K562 (cell line): ENCODE results near the gene RAB6A. TPM values are rescaled to one million over a fixed set of nuclear protein-coding genes. Genes with fewer than 3 reads are reported as not detected.
"Not testable (repeated sequence)": the region's sequence is repeated elsewhere in the genome, so short reads cannot be mapped to it uniquely, and the experiment has no call there.

Experiments used
- ATAC-seq: fragments of 200-7000 bp; cut with Tn5 transposase; 3 replicates; pipeline ENCODE4 v1.9.1; 2020; ENCODE audit warnings: moderate library complexity
- BruUV-seq: library from RNA; stranded (reverse); fragments of 400-500 nt; replicated peaks from 2 replicates; lab custom pipeline; 2021; lab: Mats Ljungman, UMichigan
- CTCF ChIA-PET: fragments of 300-600 bp; formaldehyde crosslinking; extraction: SDS; loops from one replicate; lab custom pipeline; 2021; ENCODE audit warnings: low intra/inter-chr PET ratio; lab: Yijun Ruan, JAX
- POLR2A ChIA-PET: fragments of 300-600, 350-650 bp; sonication (Branson Sonifier 250); formaldehyde crosslinking; extraction: SDS; loops from one replicate; lab custom pipeline; 2021; ENCODE audit warnings: antibody characterized with exemption, inconsistent platforms; lab: Yijun Ruan, JAX
- DNase-seq, 4 experiments: peaks; one replicate each; pipeline versions ENCODE4 v3.0.0 to v3.0.0-alpha.2; 2011 to 2018; ENCODE audit warnings: low spot score in 3 of 4, mixed read lengths in 3 of 4; ENCODE audit errors: extremely low read depth in 1 of 4
- FAIRE-seq: peaks from 2 replicates; lab custom pipeline; 2011; peaks lifted over from hg19 to GRCh38; lab: Jason Lieb, UNC
- H2AFZ ChIP-seq: 2 replicates; pipeline ENCODE4 v1.6.0; 2011; ENCODE audit warnings: low read depth, low read length, control low read depth, inconsistent platforms
- H3K27ac ChIP-seq: fragments of 200-600 bp; 3 replicates; pipeline ENCODE4 v1.8.0; 2011; ENCODE audit warnings: low read depth, mild to moderate bottlenecking, control low read depth, inconsistent platforms, low read length, moderate library complexity, mixed read lengths; ENCODE audit errors: extremely low read depth
- H3K27me3 ChIP-seq, 2 experiments: fragments of 300-600 bp in 1 of 2; 2 replicates in 1 of 2; 3 replicates in 1 of 2; pipeline versions ENCODE4 v1.6.0 to v1.8.0; 2011; ENCODE audit warnings: inconsistent platforms in 2 of 2, low read length in 2 of 2, mild to moderate bottlenecking in 1 of 2, mixed read lengths in 1 of 2, moderate library complexity in 1 of 2; ENCODE audit not compliant: control insufficient read depth in 2 of 2, insufficient read depth in 2 of 2
- H3K36me3 ChIP-seq: fragments of 300-600 bp; 3 replicates; pipeline ENCODE4 v1.8.0; 2011; ENCODE audit warnings: mild to moderate bottlenecking, low read length, inconsistent platforms; ENCODE audit not compliant: control insufficient read depth, insufficient read depth
- H3K4me1 ChIP-seq, 2 experiments: fragments of 200-600 bp in 1 of 2; replicated peaks in 1 of 2; 2 replicates in 1 of 2; 3 replicates in 1 of 2; pipeline versions ENCODE4 v1.5.1 to v1.8.0; 2011; ENCODE audit warnings: inconsistent platforms in 2 of 2, low read length in 2 of 2, mild to moderate bottlenecking in 1 of 2, mixed read lengths in 1 of 2, moderate library complexity in 1 of 2; ENCODE audit not compliant: control insufficient read depth in 2 of 2, insufficient read depth in 2 of 2
- H3K4me2 ChIP-seq: 2 replicates; pipeline ENCODE4 v1.6.1; 2011; ENCODE audit warnings: low read length, control low read depth, inconsistent platforms, mixed read lengths; ENCODE audit not compliant: insufficient read depth
- H3K4me3 ChIP-seq: fragments of 200-600 bp; sonication (generic), shearing (Covaris generic); 2 replicates; pipeline ENCODE4 v1.5.1; 2016; ENCODE audit warnings: control low read depth, inconsistent platforms
- H3K79me2 ChIP-seq: fragments of 200-600 bp; 3 replicates; pipeline ENCODE4 v1.8.0; 2011; ENCODE audit warnings: low read length, inconsistent platforms; ENCODE audit not compliant: control insufficient read depth, insufficient read depth
- H3K9ac ChIP-seq, 2 experiments: 2 replicates each; pipeline versions ENCODE4 v1.6.0 to v1.6.1; 2011; ENCODE audit warnings: low read depth in 2 of 2, low read length in 2 of 2, control low read depth in 1 of 2, inconsistent platforms in 1 of 2, mild to moderate bottlenecking in 1 of 2, mixed read lengths in 1 of 2; ENCODE audit not compliant: insufficient read depth in 1 of 2
- H3K9me1 ChIP-seq: one replicate; pipeline ENCODE4 v1.6.0; 2011; ENCODE audit warnings: inconsistent platforms, mild to moderate bottlenecking, low read length, moderate library complexity; ENCODE audit not compliant: control insufficient read depth, insufficient read depth
- H3K9me3 ChIP-seq: replicated peaks from 2 replicates; pipeline ENCODE4 v1.5.1; 2011; ENCODE audit warnings: low read depth, low read length, inconsistent platforms; ENCODE audit not compliant: control insufficient read depth, insufficient read depth
- H4K20me1 ChIP-seq: replicated peaks from 2 replicates; pipeline ENCODE4 v1.6.1; 2011; ENCODE audit warnings: low read length, inconsistent platforms, mixed read lengths; ENCODE audit not compliant: control insufficient read depth, insufficient read depth
- HLTF ChIP-seq: fragments of 450-650 bp; IDR thresholded peaks from 2 replicates; pipeline ENCODE4 v1.6.1; 2016
- LCOR ChIP-seq: sonication (generic); formaldehyde crosslinking; IDR thresholded peaks from 2 replicates; pipeline ENCODE4 v1.8.0; 2022; ENCODE audit warnings: mild to moderate bottlenecking, missing genetic modification reagents
- MTA2 ChIP-seq: fragments of 450-650 bp; IDR thresholded peaks from 2 replicates; pipeline ENCODE4 v1.6.1; 2016; ENCODE audit warnings: low read depth
- NFATC3 ChIP-seq: fragments of 450-650 bp; IDR thresholded peaks from 2 replicates; pipeline ENCODE4 v1.6.1; 2017; ENCODE audit warnings: mild to moderate bottlenecking
- NONO ChIP-seq, 2 experiments: fragments of 200-400 bp in 1 of 2; fragments of 450-650 bp in 1 of 2; formaldehyde crosslinking in 1 of 2; IDR thresholded peaks; 2 replicates each; pipeline ENCODE4 v1.6.1; 2017; ENCODE audit warnings: low read depth in 2 of 2, mild to moderate bottlenecking in 2 of 2, moderate library complexity in 2 of 2, low read length in 1 of 2
- SMAD1 ChIP-seq: fragments of 150-350 bp; IDR thresholded peaks from 2 replicates; pipeline ENCODE4 v1.6.1; 2014; ENCODE audit warnings: low read length, low read depth; ENCODE audit not compliant: partially characterized antibody
- TCF3 ChIP-seq: sonication (generic); formaldehyde crosslinking; IDR thresholded peaks from 2 replicates; pipeline ENCODE4 v1.4.0; 2020; ENCODE audit warnings: mild to moderate bottlenecking, missing genetic modification reagents
- ZFP36 ChIP-seq: fragments of 150-350 bp; IDR thresholded peaks from 2 replicates; pipeline ENCODE4 v1.6.1; 2018; ENCODE audit warnings: low read length, low read depth; ENCODE audit not compliant: partially characterized antibody
- ZNF121 ChIP-seq: sonication (generic); formaldehyde crosslinking; conservative IDR thresholded peaks from 2 replicates; pipeline ENCODE4 v1.8.0; 2022; ENCODE audit warnings: missing genetic modification reagents
- ZNF354B ChIP-seq: fragments of 250-450 bp; sonication (Bioruptor Pico); IDR thresholded peaks from 2 replicates; pipeline ENCODE4 v1.4.0; 2020
- WGBS: fragments of 100-300 bp; shearing (Covaris generic); methylation state at CpG from one replicate; pipeline ENCODE4 v1.1.6; 2016; ENCODE audit warnings: low coverage, mixed read lengths; ENCODE audit not compliant: insufficient coverage; ENCODE audit errors: missing lambda C conversion rate; 5-methylcytosine and 5-hydroxymethylcytosine counted together
- in situ Hi-C: fragments of 300-500 bp; cut with MboI; formaldehyde crosslinking; loops from 4 replicates; pipeline ENCODE4 v1.15.0; 2018; ENCODE audit warnings: inconsistent platforms, mixed read lengths
- intact Hi-C: fragments of 100-400 bp; cut with micrococcal nuclease; formaldehyde crosslinking; loops from 2 replicates; pipeline ENCODE4 v1.14.2; 2022
- polyA plus RNA-seq, 8 experiments: library from polyadenylated mRNA; depleted of rRNA in 4 of 8; stranded (reverse) in 5 of 8; unstranded in 3 of 8; fragments of >200 nt; fragmentation: Nextera tagmentation in 2 of 8; fragmentation: Illumina TruSeq in 1 of 8; extraction: Ambion mirVana in 2 of 8; extraction: Trizol in 1 of 8; gene quantifications; 2 replicates each; pipeline versions ENCODE4 v1.2.1 to v1.2.3, GENCODE V29; 2011 to 2014; ENCODE audit warnings: inconsistent platforms in 1 of 8, missing spikeins in 1 of 8
- total RNA-seq, 7 experiments: library from RNA; depleted of rRNA in 6 of 7; stranded (reverse); fragments of >200 nt in 6 of 7; fragmentation: Illumina TruSeq in 2 of 7; extraction: Trizol in 2 of 7; gene quantifications; 2 replicates each; pipeline versions ENCODE4 v1.2.1 to v1.2.3, GENCODE V29; 2011 to 2021; ENCODE audit warnings: low replicate concordance in 1 of 7
- TF ChIP-seq, protein P1 (sequence below): fragments of 450-650 bp; IDR thresholded peaks from 2 replicates; pipeline ENCODE4 v1.6.1; 2018; ENCODE audit warnings: mild to moderate bottlenecking, low read depth; ENCODE audit not compliant: partially characterized antibody
- TF ChIP-seq, protein P2 (sequence below): fragments of 150-350 bp; conservative IDR thresholded peaks from 2 replicates; pipeline ENCODE4 v1.6.1; 2014; ENCODE audit warnings: low read length

Gene RAB6A
- total and polyA plus RNA-seq, 9 of the 15 experiments (the other 6 are each of a cell fraction or from before 2014, with no cell fraction given), result 14.0 to 95.3 (median 45.4) TPM

DNA sequence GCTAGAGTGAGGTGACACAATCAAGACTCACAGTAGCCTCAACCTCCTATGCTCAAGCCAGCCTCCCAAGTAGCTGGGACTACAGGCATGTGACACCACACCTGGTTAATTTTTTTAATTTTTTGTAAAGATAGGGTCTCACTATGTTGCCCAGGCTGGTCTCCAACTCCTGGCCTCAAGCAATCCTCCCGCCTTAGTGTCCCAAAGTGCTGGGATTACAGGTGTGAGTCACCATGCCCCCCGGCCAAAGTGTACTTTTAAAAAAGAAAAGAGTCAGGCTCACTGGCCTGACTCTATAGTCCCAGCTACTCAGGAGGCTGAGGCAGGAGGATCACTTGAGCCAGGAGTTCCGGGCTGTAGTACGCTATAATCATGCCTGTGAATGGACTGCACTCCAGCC, 10.0 kb downstream of the RAB6A start:
- POLR2A ChIA-PET, result interaction anchor here (0.8 to 1.6 kb wide), 2 partner anchors 10 to 126 kb away, joined by 3 to 4 read pairs; partner anchors contain the start of genes COA4 and PAAF1
- H3K36me3 ChIP-seq, FAIRE-seq, H3K9me1 ChIP-seq, H2AFZ ChIP-seq, H3K27ac ChIP-seq, H3K4me2 ChIP-seq, H3K9ac ChIP-seq, ATAC-seq, H3K4me1 ChIP-seq, H3K4me3 ChIP-seq, DNase-seq, BruUV-seq, intact Hi-C loops, in situ Hi-C loops, H3K27me3 ChIP-seq, CTCF ChIA-PET, H3K9me3 ChIP-seq: not testable (repeated sequence)
- 92% methylated on average over 4 of the region's 4 CpGs for WGBS
- TF ChIP-seq ZNF121 (CRISPR knock-in tag), result 0 out of 2 replicates have a peak, but pooled peaks have one; percentile 29
- Histone ChIP-seq H4K20me1 (peaks cover 13% of the 10 kb centered on the region), H3K79me2 (peaks cover 75% of the 10 kb centered on the region)

DNA sequence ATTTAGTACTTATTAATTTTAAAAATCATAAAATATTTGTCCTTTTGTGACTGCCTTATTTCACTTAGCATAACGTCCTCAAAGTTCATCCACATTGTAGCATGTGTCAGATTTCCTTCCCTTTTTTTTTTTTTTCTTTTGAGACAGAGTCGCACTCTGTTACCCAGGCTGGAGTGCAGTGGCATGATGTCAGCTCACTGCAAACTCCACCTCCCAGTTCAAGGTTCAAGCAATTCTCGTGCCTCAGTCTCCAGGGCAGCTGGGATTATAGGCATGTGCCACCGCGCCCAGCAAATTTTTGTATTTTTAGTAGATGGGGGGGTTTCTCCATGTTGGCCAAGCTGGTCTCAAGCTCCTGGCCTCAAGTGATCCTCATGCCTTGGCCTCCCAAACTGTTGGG, 10.6 kb downstream of the RAB6A start:
- POLR2A ChIA-PET, result interaction anchor here (1.6 to 2.1 kb wide), 2 partner anchors 10 kb away, joined by 4 to 9 read pairs; partner anchors contain the start of gene RAB6A
- in situ Hi-C loops, result no loop called here
- no peak overlapping the region for H3K4me2 ChIP-seq
- TF ChIP-seq TCF3 (CRISPR knock-in tag) (no peak), HLTF (no peak), NFATC3 (no peak), ZFP36 (no peak), MTA2 (no peak), LCOR (CRISPR knock-in tag) (no peak), NONO (IDR thresholded peaks at IDR 0.05; ENCODE audit: low read depth in 2 of 2, low read length in 1 of 2) (no peak), SMAD1 (no peak), ZNF354B (CRISPR knock-in tag) (no peak)
- TF ChIP-seq, protein P1, sequence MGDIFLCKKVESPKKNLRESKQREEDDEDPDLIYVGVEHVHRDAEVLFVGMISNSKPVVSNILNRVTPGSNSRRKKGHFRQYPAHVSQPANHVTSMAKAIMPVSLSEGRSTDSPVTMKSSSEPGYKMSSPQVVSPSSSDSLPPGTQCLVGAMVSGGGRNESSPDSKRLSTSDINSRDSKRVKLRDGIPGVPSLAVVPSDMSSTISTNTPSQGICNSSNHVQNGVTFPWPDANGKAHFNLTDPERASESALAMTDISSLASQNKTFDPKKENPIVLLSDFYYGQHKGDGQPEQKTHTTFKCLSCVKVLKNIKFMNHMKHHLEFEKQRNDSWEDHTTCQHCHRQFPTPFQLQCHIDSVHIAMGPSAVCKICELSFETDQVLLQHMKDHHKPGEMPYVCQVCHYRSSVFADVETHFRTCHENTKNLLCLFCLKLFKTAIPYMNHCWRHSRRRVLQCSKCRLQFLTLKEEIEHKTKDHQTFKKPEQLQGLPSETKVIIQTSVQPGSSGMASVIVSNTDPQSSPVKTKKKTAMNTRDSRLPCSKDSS, result no peak
- TF ChIP-seq, protein P2, sequence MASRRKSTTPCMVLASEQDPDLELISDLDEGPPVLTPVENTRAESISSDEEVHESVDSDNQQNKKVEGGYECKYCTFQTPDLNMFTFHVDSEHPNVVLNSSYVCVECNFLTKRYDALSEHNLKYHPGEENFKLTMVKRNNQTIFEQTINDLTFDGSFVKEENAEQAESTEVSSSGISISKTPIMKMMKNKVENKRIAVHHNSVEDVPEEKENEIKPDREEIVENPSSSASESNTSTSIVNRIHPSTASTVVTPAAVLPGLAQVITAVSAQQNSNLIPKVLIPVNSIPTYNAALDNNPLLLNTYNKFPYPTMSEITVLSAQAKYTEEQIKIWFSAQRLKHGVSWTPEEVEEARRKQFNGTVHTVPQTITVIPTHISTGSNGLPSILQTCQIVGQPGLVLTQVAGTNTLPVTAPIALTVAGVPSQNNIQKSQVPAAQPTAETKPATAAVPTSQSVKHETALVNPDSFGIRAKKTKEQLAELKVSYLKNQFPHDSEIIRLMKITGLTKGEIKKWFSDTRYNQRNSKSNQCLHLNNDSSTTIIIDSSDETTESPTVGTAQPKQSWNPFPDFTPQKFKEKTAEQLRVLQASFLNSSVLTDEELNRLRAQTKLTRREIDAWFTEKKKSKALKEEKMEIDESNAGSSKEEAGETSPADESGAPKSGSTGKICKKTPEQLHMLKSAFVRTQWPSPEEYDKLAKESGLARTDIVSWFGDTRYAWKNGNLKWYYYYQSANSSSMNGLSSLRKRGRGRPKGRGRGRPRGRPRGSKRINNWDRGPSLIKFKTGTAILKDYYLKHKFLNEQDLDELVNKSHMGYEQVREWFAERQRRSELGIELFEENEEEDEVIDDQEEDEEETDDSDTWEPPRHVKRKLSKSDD, result no peak

More for the DNA sequence above, 10.6 kb downstream of the RAB6A start:
- H3K9me3 ChIP-seq, result no peaks in the 10 kb centered on the region
- no peak overlapping the region for H2AFZ ChIP-seq
- no peak for FAIRE-seq
- H3K9me1 ChIP-seq, result no peaks in the 10 kb centered on the region
- 66% methylated on average over 3 of the region's 5 CpGs for WGBS
- no peaks in the 10 kb centered on the region; the same call in 2 of the 3 replicates for H3K36me3 ChIP-seq
- intact Hi-C loops, result no loop called here
- no peaks in the 10 kb centered on the region for H3K27me3 ChIP-seq
- H3K4me3 ChIP-seq, result no peak overlapping the region
- no peak overlapping the region for H3K9ac ChIP-seq
- peaks cover 13% of the 10 kb centered on the region for H4K20me1 ChIP-seq
- BruUV-seq, result no TSS peak
- peaks cover 2 to 3% of the 10 kb centered on the region in 2 experiments; a peak in 1 of 5 replicates for H3K4me1 ChIP-seq
- no peak for DNase-seq
- no peak for ATAC-seq
- H3K27ac ChIP-seq, result no peak overlapping the region
- CTCF ChIA-PET, result no interaction called here
- H3K79me2 ChIP-seq, result peaks cover 75% of the 10 kb centered on the region
